Stimulated activated CD4-positive, alpha-beta T cell treated with anti-CD3 and anti-CD28 coated beads, TNF-alpha, amount 100 ng/mL, for 4 hours (primary cell): ENCODE measurements around the gene AIP.

Source experiments
- DNase-seq, 3 experiments: peaks; one replicate each; pipeline ENCODE4 v3.0.0-alpha.2; 2020; ENCODE audit warnings: low read depth in 3 of 3

AIP gene

DNA sequence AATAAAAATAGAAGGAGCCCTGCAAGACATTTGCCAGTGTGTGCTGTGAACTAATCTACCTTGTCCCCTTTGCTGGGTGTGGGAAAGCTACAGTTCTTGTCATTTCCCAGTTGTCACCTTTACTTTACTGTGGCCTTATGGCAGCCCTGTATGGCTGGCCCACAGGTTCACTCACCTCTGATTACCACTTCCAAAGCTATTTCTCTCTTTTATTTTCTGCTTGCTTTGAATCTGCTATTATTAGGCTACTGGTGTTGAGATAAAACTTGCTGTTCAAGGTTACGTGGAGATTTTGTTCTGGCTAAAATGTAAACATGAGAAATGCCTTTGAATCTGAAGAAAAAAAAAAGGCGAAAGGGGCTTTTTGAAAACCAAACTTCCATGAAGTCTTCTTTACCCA is 50.1 kb downstream of the AIP start:
- DNase-seq: no peak

DNA sequence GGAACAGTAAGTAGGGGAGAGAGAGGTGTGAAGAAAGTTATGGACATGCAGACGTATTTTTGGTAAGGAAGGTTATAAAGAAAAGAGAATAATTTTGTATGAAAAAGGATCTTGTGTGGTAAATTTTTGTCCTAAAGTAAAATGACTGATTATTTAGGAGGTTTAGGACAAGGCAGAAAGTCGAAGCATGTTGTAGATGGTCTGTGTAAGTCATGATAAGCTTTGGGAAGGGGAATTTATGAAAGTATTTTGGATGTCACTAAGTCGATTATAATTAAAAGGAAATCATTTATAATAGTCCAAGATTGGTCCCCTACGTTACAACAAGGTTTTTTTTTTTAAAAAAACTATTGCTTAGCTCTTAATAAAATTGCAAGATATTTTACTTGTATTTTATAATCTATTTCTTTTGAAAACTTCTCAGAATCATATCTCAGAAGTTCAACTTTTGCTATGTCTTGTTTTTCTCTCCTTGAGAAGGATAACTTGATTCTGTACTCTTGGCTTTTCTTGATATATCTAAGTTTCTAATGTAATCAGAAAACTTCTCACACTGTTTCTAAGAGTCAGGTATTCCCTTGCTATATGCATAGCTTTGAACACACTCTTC is 51.3 kb downstream of the AIP start:
- DNase-seq: no peak

DNA sequence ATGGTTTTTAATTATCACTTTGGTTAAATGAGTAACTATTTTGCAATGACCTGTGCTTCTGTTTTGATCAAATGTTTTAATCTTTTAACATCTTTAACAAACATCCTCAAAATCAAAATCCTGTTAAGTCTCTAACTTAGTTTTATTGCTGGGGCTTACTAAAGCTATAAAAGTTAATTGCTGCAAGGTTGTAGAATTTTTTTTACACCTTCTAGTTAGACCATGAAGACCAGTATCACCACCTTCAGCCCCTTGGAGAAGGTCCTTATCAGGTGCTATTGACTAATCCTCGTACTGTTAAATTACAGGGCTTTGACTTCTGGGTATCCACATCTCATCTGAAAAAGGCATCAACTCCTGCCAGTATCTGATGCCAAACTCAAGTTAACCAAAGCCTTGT is 52.7 kb downstream of the AIP start:
- no peak for DNase-seq

DNA sequence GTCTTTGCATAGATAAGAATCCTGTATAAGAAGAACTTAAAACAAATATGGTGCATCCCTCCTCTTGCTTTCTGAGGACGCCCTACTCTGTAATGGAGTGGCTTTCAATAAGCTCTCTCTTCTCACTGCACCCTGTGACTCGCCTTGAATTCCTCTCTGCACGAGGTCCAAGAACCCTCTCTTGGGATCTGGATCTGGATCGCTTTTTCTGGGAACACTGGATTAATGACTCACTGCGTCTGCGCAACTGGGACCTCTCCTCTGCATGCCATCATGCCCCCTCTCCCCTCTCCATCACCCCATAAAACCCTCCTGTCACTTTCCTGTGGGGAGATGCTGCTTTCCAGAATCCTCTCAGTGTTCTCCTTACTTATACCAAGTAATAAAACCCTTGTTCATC is 55.5 kb downstream of the AIP start:
- no peak for DNase-seq

DNA sequence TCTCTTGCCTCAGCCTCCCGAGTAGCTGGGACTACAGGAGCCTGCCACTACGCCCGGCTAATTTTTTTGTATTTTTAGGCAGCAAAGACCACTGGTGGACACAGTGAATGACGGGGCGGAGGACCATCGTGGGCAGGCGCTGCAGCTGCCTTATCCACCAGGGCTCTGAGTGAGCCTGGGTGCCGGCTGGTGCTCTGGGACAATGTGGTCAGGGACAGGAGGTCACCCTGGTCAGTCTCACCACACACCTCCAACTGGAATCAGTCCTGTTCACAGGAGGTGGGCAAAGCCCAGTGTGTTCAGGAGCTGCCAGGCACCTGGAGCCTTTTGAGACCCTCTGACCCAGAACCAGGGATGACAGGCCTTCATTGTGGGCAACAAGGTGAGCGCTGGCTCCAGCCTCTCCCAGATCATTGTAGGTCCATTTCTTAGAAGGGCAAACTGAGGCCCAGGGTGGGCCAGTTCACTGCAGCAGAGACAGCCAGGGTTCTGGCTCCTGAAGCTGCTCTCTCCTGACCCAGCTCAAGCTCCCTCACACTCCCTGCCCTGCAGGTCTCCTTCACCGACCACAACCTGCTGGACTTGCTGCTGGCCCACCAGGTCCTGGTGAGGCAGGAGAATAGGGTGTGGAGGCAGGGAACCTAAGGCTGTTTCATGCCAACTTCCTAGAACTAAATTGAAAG is 56.1 kb downstream of the AIP start:
- no peak for DNase-seq

DNA sequence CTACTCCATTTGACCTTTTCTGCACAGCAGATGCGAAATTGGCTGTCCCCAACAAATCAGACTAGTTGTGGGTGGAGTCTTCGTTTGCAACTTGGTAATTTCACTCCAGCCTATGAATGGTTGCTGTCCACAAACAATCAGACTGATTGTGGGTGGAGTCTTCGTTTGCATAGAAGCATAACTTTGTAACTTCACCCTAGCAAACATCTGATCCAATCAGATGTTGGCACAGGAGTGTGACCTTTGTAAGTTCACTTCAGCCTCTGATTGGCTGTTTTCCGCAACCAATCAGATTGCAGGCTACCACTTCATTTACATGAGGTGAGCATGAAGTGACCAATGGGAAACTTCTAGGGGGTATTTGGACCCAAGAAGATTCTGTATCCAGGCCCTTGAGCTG is 56.7 kb downstream of the AIP start:
- no peak for DNase-seq
